DMS79 (cell line): Measurements from ENCODE around the gene NTSR1.

Source experiments
- DNase-seq: peaks from one replicate; lab custom pipeline; 2025; lab: John Stamatoyannopoulos, UW

The NTSR1 gene

DNA sequence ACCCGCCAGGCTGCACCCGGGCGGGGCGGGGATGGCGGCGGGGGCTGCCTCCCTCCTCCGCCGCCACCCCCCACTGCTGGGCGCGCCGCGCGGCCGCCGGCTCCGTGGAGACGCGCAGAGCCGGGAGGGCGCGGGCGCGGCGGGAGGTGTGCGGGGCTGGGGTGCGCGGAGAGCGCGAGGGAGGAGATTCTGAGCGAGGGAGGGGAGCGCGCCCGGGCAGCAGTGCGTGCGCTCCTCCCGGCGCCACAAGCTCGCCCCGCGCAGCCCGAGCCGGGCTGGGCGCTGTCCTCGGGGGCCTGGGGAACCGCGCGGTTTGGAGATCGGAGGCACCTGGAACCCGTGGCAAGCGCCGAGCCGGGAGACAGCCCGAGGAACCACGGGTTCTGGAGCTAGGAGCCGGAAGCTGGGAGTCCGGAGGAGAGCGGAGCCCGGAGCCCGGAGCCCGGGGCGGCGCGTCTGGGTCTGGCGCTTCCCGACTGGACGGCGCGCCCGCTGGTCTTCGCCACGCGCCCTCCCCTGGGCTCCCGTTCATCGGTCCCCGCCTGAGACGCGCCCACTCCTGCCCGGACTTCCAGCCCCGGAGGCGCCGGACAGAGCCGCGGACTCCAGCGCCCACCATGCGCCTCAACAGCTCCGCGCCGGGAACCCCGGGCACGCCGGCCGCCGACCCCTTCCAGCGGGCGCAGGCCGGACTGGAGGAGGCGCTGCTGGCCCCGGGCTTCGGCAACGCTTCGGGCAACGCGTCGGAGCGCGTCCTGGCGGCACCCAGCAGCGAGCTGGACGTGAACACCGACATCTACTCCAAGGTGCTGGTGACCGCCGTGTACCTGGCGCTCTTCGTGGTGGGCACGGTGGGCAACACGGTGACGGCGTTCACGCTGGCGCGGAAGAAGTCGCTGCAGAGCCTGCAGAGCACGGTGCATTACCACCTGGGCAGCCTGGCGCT lies at the start of gene NTSR1:
Gene NTSR1, plus strand, starts transcription at position 246 of the 946 bp plus-strand sequence. Its CDS starts 372 bp downstream, at position 618.
- no peak for DNase-seq

DNA sequence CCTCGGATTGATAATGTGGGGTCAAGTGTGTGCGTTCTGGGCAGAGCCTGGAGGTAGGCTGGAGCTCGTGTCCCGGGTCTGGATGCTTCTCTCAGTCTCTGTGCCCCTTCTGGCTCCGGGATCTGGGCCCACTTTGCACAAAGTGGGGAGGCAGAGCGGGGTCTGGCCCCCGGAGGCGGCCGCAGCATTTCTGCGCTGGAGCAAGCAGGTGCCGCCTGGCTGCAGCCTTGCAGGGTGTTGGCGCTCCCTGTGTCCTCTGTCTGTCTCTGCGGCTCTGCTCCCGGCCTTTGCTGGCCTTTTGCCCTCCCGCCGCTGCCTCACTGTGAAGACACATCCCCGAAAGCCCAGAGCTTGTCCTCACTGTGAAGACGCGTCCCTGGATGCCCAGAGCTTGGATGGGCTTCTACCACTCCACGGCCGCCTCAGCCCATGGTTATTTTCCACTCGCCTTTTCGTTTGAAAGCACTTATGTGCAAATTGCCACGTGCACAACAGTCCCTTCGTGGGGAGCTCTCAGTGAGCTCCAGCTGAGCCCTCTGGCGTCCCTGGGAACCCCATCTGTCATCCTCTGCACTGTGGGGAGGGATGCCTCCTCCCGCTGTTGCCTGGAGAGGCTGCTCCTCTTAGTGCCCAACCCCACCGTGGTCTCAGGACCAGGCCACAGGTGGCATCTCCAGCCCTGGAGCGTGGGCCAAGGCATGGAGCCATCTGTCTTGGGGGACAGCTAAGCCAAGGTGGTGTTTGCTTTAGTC lies 49.0 kb upstream of the NTSR1 start:
- DNase-seq = no peak

DNA sequence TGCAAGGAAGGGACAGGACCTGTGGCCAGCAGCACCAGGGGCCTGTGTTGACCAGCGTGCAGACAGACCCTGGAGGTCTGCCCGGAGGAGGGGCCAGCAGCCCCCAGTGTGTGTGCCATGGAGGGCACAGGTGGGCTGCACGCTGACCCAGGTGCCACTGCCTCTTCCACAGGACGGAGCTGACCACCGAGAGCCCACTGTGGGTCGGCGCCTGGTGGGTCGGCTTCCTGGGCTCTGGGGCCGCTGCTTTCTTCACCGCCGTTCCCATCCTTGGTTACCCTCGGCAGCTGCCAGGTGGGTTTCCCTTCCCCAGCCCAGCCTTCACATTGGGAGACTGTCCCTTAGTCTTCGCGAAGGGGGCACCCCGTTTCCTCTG lies 48.4 kb upstream of the NTSR1 start:
- no peak for DNase-seq

DNA sequence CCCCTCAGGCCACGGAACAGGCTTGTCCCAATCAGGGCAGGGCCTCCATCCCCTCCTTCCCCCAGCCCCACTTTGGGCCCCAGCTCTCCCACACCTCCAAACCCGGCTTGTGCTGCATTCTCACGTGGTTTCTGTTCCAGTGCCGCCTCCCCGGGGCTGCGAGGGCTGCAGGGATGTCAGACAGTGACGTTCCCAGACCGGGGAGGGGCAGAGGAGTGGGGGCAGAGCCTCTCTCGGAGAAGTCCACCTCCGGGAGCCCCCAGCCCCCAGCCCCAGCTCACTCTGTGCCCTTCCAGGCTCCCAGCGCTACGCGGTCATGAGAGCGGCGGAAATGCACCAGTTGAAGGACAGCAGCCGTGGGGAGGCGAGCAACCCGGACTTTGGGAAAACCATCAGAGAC lies 47.9 kb upstream of the NTSR1 start:
- no peak for DNase-seq

DNA sequence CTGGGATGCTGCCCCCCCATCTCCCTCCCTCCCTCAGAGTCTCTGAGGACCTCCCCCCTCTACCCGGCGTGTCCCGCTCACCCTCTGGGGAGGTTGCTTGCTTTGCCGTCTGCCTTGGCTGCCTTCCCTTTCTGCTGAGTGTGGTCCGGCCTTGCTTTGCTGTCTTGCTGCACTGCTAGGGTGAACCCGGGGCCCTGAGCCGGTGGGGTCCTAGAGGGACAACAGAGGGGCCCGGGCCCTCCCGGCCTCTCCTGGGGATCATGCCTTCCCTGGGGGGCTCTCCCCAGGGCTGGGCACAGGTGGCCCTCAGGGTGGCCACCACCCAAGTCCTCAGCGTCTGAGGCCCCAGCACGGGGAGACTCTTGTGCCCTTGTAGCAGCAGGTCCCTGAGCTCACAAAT lies 47.0 kb upstream of the NTSR1 start:
- DNase-seq = no peak

DNA sequence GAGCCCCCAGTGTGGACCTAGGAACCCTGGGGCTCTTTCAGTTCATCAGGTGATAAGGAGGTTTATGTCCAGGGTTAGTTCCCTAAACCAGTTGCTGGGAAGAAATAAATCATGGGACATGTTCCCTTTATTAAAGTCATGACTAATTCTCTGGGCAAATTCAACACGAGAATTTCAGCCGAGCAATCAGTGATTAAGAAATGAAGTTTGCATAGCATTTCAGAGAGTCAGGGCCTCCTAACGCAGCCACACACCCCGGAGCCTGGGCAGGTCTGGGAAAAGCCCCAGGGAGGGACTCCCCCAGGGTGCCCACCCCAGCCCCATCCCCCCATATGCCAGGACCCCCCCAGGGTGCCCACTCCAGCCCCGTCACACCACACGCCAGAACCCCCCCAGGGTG lies 46.2 kb upstream of the NTSR1 start:
- no peak for DNase-seq

DNA sequence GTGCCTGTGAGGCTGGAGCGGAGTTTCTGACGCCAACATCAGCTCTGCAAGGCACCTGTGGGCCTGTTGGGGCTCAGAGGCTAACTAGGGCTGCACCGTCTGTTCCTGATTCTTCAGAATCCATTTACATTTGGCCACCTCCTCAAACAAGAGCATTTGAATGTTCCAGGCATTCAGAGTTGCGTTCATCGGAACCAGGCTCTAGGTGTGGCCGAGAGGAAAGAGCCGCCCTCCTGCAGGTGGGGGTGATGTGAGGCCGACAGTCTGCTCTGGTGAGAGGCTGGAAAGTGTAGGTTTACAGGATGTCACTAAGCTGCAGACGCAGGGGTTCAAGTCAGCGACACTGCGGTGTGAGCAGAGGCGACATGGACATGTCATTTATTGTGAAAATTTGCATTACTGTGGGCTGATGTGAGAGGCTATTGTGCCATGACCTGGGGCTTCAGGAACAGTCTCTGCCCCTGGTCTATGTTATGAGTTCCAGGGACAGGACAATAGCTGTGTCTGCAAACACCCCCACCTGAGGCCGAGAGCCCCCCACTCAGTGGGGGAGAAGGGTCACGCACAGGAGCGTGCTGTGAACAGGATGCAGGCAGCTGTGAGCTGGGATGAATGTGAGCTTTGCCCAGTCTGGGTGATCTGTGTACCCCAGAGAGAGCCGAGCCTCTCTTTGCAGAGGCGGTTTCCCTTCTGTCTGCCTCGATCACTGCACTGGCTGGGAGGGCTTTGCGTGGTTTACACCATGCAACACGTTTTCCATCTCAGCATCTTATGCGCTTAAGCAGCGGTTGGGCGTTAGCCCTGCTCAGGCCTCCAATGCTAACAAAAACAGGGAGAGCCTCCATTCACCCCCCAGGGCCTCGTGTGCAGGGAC lies 45.3 kb upstream of the NTSR1 start:
- no peak for DNase-seq

DNA sequence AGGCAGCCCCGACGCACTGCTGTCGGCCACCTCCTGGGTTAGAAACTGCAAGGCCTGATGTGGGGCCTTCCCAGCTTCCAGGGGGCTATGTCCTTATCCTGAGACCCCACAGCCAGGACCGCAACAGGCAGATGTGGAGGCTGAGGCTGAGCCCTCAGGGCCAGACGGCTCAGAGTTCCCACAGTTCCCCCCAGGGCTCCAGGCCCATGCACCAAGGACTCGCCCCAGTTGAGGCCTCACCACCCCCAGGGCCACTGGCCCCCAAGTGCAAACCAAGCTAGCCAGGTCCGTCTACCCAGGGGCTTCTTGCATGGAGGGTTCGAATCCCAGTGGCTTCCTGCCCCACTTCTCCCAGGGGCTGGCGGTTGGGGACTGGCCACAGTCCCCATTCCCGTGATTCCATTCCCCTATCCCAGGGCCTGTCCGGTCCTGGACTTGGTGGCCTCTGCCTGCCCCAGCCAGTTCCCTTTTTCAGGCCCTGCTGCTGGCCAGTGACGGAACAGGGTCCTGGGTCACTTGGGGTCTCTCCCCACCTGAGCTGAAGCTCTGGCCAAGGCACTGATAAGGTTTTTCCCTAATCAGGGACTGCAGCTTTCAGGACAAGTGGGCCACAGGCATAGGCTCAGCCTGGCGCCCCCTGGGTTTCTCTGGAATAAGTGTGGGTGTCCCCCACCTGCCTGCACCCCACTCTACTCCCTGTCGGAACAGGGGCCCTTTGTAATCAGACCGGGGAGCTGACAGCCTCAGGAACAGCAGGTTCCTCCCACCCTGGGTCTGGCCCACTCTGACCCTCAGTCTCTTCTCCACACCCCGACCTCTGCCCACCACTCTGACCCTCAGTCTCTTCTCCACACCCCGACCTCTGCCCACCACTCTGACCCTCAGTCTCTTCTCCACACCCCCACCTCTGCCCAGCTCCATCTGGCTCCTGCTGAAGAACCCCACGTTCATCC lies 44.3 kb upstream of the NTSR1 start:
- DNase-seq = no peak

DNA sequence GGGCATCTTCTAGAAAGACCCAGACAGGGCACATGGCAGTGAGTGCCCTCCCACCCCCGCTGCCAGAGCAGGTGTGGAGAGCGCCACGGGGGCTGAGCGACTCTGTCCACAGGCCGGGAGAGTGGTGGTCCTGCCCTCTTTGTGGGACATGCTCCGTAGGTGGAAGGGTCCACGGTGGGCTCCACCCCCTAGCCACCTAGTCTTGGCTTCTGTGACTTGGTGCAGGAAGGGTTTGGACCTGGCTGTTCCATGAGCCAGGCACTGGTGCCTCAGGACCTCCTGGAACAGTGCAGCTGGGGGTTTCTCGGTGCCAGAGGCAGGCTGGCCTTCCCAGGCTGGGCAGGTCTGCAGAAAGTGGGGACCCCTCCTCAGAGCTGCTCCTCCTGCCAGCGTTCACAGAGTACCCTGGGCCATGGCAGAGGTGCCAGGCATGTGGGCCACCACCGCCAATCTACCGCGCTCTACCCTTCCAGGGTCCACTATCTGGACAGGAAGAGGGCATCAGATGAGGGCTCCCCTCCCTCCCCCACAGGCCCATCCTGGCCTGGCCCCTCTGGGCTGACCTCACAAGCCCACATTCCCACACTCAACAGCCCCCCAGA lies 43.4 kb upstream of the NTSR1 start:
- DNase-seq = no peak

DNA sequence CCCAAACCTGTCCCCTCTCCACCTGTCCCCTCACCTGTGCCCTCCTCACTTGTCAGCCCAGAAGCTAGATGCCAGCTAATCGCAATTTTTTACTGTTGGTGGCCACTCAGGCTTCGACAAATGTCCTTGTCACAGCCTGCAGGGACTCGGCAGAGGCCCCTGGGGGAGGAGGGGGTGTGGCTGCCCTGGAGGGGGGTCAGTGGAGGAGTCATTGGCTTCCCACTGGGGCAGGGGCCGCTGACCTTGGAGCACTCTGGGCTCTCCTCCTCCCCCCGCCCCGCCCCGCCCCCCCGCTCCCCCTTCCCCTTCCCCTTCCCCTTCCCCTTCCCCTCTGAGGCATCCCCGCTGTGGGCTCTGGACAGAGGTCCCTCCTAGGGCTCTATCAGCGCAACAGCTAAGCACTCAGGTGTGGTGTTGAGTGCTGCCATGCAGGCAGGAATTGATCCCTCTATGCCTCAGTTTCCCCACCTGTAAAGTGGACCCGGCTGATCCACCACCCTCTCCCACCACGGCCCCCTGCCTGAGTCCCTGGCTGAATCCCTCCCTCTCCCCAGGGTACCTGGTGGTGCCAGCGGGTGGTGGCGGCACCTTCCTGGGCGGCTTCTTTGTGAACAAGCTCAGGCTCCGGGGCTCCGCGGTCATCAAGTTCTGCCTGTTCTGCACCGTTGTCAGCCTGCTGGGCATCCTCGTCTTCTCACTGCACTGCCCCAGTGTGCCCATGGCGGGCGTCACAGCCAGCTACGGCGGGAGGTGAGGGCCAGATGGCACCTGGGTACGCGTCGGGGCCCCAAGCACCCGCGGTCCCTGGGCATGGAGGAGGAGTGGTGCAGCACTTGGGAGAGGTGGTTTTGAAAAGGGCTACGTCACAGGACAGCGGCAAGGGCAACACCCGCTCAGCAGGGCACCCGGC lies 42.6 kb upstream of the NTSR1 start:
- DNase-seq = no peak

DNA sequence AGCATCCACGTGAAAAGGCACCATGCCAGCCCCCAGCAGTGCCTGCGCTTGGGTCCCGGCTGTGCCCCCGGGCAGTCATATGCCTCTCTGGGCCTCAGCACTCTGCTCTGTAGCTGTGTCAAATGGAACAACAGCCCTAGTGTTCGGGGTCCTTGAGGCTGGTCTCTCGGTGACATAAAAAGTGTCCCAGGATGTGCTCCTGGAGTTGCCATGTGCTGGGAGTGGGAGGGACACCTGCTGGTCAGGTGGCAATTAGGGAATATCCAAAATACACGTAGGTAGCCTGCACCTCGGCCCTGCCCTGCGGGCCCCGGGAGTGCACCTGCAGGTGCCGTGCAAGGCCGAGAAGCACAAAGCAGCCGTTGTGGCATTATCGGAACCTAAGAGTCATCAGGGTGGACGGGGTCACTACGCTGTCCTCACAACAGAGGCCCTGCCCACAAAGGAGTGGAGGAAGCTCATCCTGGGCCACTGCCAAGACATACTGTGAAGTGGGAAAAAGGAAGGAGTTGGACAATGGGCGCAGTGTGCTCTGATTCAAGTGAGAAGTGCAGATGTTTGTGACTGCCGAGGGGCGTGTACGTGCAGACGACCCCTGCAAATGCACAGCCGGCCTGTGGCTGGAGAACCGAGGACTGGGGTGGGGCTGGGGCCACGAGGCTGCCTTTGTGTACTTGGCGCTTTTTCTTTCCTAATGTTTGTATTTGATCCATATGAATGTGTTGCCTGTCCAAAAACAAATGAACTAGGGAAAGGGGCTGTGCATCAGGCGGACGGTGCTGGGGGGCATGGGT lies 41.7 kb upstream of the NTSR1 start:
- DNase-seq = peak; percentile 48

DNA sequence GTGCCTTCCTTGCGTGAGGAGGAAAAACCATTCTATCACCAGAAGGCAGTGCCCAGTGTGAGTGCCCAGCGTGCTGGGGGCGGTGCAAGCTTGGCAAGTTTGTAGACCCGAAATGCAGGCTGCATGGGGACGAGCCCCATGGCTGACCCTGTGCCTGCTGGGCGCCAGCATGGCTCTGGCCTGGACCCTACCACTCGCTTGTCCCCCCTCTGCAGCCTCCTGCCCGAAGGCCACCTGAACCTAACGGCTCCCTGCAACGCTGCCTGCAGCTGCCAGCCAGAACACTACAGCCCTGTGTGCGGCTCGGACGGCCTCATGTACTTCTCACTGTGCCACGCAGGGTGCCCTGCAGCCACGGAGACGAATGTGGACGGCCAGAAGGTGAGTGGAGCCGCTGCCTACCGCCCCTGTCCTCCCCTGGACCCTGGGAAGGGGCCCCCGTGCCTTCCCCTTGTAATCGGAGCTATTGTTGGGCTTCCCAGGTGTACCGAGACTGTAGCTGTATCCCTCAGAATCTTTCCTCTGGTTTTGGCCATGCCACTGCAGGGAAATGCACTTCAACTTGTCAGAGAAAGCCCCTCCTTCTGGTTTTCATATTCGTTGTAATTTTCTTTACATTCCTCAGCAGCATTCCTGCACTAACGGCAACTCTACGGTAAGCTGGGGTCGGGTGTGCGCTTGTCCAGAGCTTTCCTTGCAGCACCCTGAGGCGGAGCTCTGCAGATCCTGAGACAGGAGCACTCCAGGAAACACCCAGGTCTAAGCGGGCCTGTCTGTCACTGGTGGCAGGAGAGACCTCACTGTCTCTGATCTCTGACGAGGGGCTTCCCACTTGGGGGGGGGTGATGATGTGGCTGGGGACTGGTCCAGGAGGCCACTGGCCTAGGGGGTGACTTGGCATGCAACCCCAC lies 40.9 kb upstream of the NTSR1 start:
- no peak for DNase-seq

DNA sequence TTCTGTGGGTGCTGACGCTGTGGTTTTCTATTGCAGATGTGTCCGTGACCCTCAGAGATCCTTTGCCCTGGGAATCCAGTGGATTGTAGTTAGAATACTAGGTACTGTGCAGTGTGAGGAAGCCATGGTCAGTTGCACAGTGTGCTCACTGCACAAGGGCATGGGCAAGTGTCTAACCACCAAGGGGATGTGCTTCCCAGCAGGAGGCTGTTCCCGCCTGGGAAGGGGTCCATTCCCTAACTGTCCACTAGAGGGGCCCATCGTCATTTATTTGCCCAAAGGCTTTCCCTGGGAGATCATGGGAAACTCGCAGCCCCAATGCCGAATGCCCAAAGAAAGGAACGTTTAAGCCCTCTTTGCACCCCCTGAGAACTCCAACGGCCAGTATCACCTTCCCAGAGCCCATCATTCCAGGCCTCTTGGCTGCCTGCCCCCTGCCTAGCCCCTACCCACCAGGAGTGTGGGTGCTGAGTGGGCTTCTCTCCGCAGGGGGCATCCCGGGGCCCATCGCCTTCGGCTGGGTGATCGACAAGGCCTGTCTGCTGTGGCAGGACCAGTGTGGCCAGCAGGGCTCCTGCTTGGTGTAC lies 40.1 kb upstream of the NTSR1 start:
- DNase-seq = peak; percentile 58

DNA sequence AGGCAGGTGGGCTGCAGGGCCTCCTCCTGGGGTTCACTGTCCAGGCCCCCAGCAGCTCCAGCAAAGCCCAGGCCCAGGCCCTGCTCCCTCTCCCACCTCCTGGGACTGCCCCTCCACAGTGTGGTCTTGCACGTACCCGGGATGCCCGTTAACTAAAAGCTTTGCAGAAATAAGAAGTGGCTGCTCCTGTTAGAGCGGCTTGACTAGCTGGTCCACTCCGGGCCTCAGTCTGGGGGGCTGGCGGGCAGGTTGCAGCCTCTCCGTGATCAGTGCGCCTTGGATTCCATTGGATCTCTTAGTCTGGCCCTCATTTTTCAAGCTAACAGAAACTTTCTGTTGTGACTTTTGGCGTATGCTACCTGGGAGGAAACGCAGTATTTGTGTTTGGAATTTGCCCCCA lies 39.4 kb upstream of the NTSR1 start:
- DNase-seq = no peak

DNA sequence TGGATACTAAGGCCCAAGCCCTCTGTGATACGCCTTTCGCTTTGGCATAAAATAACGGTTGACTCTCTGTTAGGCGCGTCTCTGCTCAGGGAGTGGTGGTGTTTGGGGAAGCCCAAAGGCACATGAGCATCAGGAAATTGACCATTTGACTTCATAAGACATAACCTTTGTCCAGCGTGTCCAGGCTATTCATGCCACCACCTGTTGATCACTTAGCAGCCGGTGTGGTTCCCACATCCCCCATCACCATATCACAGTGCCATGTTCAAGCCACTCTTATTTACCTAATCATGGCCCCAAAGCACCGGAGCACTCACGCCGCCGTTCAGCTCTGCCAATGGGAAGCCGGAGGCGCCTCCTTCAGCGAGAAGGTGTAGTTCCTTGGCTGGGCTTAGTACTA lies 38.5 kb upstream of the NTSR1 start:
- DNase-seq = no peak

DNA sequence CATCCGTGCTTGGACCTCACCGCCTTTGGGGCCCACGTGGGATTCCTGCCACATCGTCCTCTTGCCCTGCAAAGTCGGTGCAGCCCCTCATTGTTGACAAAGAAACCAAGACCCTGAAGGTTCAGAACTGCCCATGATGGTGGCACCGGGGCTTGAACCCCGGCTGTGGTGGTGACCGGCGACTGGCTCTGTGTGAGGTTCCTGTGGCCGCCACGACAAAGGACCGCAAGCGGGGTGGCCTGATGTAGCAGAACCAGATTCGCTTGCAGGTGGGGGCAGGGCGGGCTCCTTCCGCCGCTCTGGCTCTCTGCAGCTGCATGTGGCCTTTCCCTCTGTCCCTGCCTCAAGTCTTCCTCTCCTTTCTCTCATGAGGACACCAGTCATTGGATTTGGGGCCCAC lies 37.6 kb upstream of the NTSR1 start:
- no peak for DNase-seq

DNA sequence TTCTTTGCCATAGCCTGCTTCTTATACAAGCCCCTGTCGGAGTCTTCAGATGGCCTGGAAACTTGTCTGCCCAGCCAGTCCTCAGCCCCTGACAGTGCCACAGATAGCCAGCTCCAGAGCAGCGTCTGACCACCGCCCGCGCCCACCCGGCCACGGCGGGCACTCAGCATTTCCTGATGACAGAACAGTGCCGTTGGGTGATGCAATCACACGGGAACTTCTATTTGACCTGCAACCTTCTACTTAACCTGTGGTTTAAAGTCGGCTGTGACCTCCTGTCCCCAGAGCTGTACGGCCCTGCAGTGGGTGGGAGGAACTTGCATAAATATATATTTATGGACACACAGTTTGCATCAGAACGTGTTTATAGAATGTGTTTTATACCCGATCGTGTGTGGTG lies 36.9 kb upstream of the NTSR1 start:
- no peak for DNase-seq
